Myocyte (in vitro differentiated cells): ENCODE data around the gene ZNF764. TPM values are rescaled to one million over a fixed set of nuclear protein-coding genes. Genes with fewer than 3 reads are reported as not detected.
"Not testable (repeated sequence)": the region's sequence is repeated elsewhere in the genome, so short reads cannot be mapped to it uniquely, and the experiment has no call there.

Experiments used
- DNase-seq: peaks from one replicate; pipeline ENCODE4 v3.0.0-alpha.2; 2012; ENCODE audit warnings: low read depth
- total RNA-seq: library from RNA; depleted of rRNA; stranded (reverse); fragments of >200 nt; gene quantifications from 2 replicates; pipeline ENCODE4 v1.2.3, GENCODE V29; 2014

Gene ZNF764
- total RNA-seq, 1 donor from 2014 or later = 9.0 TPM

- DNase-seq = no peak
Observed at GRCh38 chr16:30548416-30549253, 9.5 kb downstream of the ZNF764 start.

- DNase-seq = no peak
Observed at GRCh38 chr16:30546115-30546514, 12.1 kb downstream of the ZNF764 start.

- DNase-seq = no peak
Observed at GRCh38 chr16:30543067-30543466, 15.1 kb downstream of the ZNF764 start.

GRCh38 chr16:30541502-30542329, 16.5 kb downstream of the ZNF764 start:
- peak; percentile 51 for DNase-seq

GRCh38 chr16:30540916-30541464, 17.2 kb downstream of the ZNF764 start:
- DNase-seq = not testable (repeated sequence)

- DNase-seq = not testable (repeated sequence)
Observed at GRCh38 chr16:30539986-30540526, 18.1 kb downstream of the ZNF764 start.

- DNase-seq = no peak
Observed at GRCh38 chr16:30539000-30539964, 18.9 kb downstream of the ZNF764 start.

- DNase-seq = not testable (repeated sequence)
Observed at GRCh38 chr16:30536391-30537024, 21.7 kb downstream of the ZNF764 start.

GRCh38 chr16:30535777-30536190, 22.4 kb downstream of the ZNF764 start:
- DNase-seq = peak; percentile 70

- no peak for DNase-seq
Observed at GRCh38 chr16:30535106-30535776, 22.9 kb downstream of the ZNF764 start.

GRCh38 chr16:30534368-30535105, 23.6 kb downstream of the ZNF764 start, which contains the start of gene ZNF747:
ZNF747 (minus strand) TSS chr16:30534858; CDS start chr16:30534679, 179 bp downstream.
- peak; percentile 91 for DNase-seq

GRCh38 chr16:30533748-30534367, 24.3 kb downstream of the ZNF764 start:
- peak; percentile 10 for DNase-seq

GRCh38 chr16:30533146-30533522, 25.0 kb downstream of the ZNF764 start:
- DNase-seq = no peak

GRCh38 chr16:30532285-30533145, 25.7 kb downstream of the ZNF764 start:
- no peak for DNase-seq

- DNase-seq = peak; percentile 52
Observed at GRCh38 chr16:30530163-30531037, 27.8 kb downstream of the ZNF764 start.
